Glutamatergic neuron (in vitro differentiated cells): ENCODE measurements around the gene ADGRF3. TPM values are rescaled to one million over a fixed set of nuclear protein-coding genes. Genes with fewer than 3 reads are reported as not detected.

ENCODE experiments used
- DNase-seq: peaks from one replicate; pipeline ENCODE4 v3.0.0; 2022
- H3K27ac Mint-ChIP-seq: one replicate; pipeline ENCODE4 v1.8.0; 2020; ENCODE audit warnings: mild to moderate bottlenecking, mixed read lengths, inconsistent platforms; ENCODE audit not compliant: unreplicated experiment
- H3K27me3 Mint-ChIP-seq: one replicate; pipeline ENCODE4 v1.8.0; 2020; ENCODE audit warnings: mild to moderate bottlenecking, moderate library complexity, mixed read lengths, inconsistent platforms; ENCODE audit not compliant: unreplicated experiment
- H3K36me3 Mint-ChIP-seq: one replicate; pipeline ENCODE4 v1.8.0; 2020; ENCODE audit warnings: mild to moderate bottlenecking, mixed read lengths, inconsistent platforms; ENCODE audit not compliant: unreplicated experiment
- H3K4me1 Mint-ChIP-seq: one replicate; pipeline ENCODE4 v1.8.0; 2020; ENCODE audit warnings: mild to moderate bottlenecking, low read depth, mixed read lengths, inconsistent platforms; ENCODE audit not compliant: unreplicated experiment
- H3K4me3 Mint-ChIP-seq: one replicate; pipeline ENCODE4 v1.8.0; 2020; ENCODE audit warnings: mild to moderate bottlenecking, mixed read lengths, inconsistent platforms; ENCODE audit not compliant: unreplicated experiment
- H3K9me3 Mint-ChIP-seq: one replicate; pipeline ENCODE4 v1.8.0; 2020; ENCODE audit warnings: mild to moderate bottlenecking, moderate library complexity, mixed read lengths, inconsistent platforms; ENCODE audit not compliant: unreplicated experiment
- CTCF ChIP-seq: fragments of 200-600 bp; sonication (generic); IDR thresholded peaks from one replicate; pipeline ENCODE4 v1.5.0; 2021; ENCODE audit not compliant: partially characterized antibody, unreplicated experiment
- total RNA-seq: library from RNA; stranded (reverse); fragmentation: NEBNext Ultra II Directional; extraction: Animal tissue kit (Norgen Biotek cat#: 25700); gene quantifications from one replicate; pipeline ENCODE4 v1.2.1, GENCODE V29; 2021; ENCODE audit not compliant: unreplicated experiment

The ADGRF3 gene
- total RNA-seq, 1 donor from 2014 or later, result 0.54 TPM

- H3K4me3 Mint-ChIP-seq, result no peak overlapping the region
- H3K27me3 Mint-ChIP-seq, result no peaks in the 10 kb centered on the region
- H3K4me1 Mint-ChIP-seq, result peaks cover 4% of the 10 kb centered on the region
- H3K27ac Mint-ChIP-seq, result no peak overlapping the region
- no peak for TF ChIP-seq CTCF
- no peaks in the 10 kb centered on the region for H3K9me3 Mint-ChIP-seq
- no peaks in the 10 kb centered on the region for H3K36me3 Mint-ChIP-seq
- no peak for DNase-seq
Measured at GRCh38 chr2:26283606-26284005, 63.0 kb downstream of the ADGRF3 start.

- Mint-ChIP-seq H3K27ac (no peak overlapping the region), H3K4me1 (peaks cover 4% of the 10 kb centered on the region), H3K27me3 (no peaks in the 10 kb centered on the region), H3K36me3 (no peaks in the 10 kb centered on the region), H3K9me3 (no peaks in the 10 kb centered on the region), H3K4me3 (no peak overlapping the region)
- TF ChIP-seq CTCF, result no peak
- DNase-seq, result no peak
Measured at GRCh38 chr2:26281226-26281625, 65.4 kb downstream of the ADGRF3 start.

- Mint-ChIP-seq H3K27ac (no peak overlapping the region), H3K4me1 (peaks cover 4% of the 10 kb centered on the region), H3K4me3 (no peak overlapping the region), H3K9me3 (no peaks in the 10 kb centered on the region), H3K36me3 (no peaks in the 10 kb centered on the region), H3K27me3 (no peaks in the 10 kb centered on the region)
- DNase-seq, result no peak
- no peak for TF ChIP-seq CTCF
Measured at GRCh38 chr2:26279886-26280285, 66.7 kb downstream of the ADGRF3 start.

GRCh38 chr2:26276484-26277227 lies 69.9 kb downstream of the ADGRF3 start:
- no peaks in the 10 kb centered on the region for H3K36me3 Mint-ChIP-seq
- no peaks in the 10 kb centered on the region for H3K9me3 Mint-ChIP-seq
- no peak overlapping the region for H3K27ac Mint-ChIP-seq
- DNase-seq, result no peak
- H3K27me3 Mint-ChIP-seq, result no peaks in the 10 kb centered on the region
- peaks cover 4% of the 10 kb centered on the region for H3K4me1 Mint-ChIP-seq
- no peak for TF ChIP-seq CTCF
- no peak overlapping the region for H3K4me3 Mint-ChIP-seq

GRCh38 chr2:26274058-26274613 lies 72.5 kb downstream of the ADGRF3 start:
- H3K27ac Mint-ChIP-seq, result no peak overlapping the region
- H3K36me3 Mint-ChIP-seq, result no peaks in the 10 kb centered on the region
- H3K9me3 Mint-ChIP-seq, result no peaks in the 10 kb centered on the region
- DNase-seq, result no peak
- H3K4me3 Mint-ChIP-seq, result no peak overlapping the region
- TF ChIP-seq CTCF, result no peak
- H3K4me1 Mint-ChIP-seq, result no peaks in the 10 kb centered on the region
- no peaks in the 10 kb centered on the region for H3K27me3 Mint-ChIP-seq
